NCI-H2107 (cell line): ENCODE measurements around the gene BMAL1.

Source experiments
- DNase-seq: peaks from one replicate; lab custom pipeline; 2025; lab: John Stamatoyannopoulos, UW

BMAL1 gene

GRCh38 chr11:13316528-13316961 lies 39.0 kb downstream of the BMAL1 start:
- DNase-seq: no peak

DNA sequence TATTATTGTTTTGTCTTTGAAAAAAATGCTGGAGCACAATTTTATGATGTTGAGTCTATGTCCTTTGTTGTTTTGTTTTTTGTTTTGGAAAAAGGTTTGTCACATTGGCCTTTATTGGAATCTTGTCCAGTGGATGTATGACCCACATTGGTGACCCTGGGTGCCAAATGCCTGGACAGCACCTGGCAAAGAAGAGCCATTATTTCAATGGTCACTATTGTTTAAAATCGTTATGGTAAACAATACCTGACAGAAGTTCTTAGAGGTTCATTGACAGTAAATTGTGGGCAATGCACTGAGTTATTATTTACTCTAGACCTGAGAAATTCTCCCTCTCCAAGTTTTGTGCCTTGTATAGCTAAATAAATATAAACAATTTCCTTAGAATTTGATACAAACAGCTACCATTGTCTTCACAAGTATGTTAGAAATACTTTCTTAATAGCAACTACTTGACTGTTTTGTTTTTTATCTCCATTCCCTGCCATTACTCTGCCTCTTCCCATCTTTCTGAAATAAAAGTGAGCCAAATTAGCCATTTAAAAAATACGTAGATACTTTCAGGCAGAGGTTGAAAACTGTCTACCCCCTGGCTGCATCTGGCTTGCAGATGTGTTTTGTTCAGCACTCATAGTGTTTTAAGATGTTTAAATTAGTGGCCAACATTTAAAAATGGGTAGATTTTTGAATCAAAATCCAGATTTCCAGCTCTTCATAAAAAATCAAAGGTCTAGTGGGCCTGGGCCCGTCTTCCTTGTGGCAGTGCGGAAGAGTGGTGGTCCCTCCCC lies 39.9 kb downstream of the BMAL1 start:
- no peak for DNase-seq

- DNase-seq: no peak
Observed at GRCh38 chr11:13318498-13319295, 41.1 kb downstream of the BMAL1 start.

- DNase-seq: no peak
Observed at GRCh38 chr11:13320688-13321087, 43.1 kb downstream of the BMAL1 start.

DNA sequence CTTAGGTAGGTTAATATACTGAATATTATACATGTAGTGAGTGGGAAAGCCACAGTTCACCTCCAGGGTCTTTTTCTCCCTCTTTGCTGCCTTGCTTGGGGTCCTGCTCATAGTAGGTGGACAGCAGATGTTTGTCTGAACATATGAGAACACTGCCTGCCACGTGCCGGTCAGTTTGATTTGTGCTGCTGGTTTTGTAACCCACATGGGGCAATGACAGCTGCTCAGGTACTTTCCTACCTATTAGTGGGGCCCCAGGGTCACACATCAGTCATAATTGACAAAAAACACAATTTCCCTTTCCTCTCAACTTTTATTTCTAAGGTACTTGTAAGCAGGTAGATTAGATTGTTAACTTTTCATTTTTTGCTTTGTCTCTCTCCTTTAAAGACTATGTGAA lies 43.8 kb downstream of the BMAL1 start:
- no peak for DNase-seq

DNA sequence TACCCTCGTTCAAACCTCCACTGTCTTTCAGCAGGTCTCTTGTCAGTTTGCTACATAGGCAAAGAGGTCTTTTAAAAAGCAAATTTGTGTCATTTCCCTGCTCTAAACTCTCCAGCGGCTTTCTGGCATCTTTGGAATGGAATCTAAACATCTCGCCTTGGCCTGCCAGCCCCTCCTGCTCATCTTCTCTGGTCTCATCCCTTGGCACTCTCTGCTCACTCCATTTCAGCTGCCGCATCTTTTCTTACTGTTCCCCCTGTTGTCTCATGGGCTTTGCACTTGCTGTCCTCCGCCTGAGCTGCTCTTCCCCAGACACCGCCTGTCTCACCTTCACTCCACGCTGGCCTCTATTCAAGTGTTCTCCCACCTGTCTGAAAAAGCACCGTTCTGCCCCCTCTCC lies 46.6 kb downstream of the BMAL1 start:
- no peak for DNase-seq

- no peak for DNase-seq
Observed at GRCh38 chr11:13324709-13325108, 47.1 kb downstream of the BMAL1 start.

DNA sequence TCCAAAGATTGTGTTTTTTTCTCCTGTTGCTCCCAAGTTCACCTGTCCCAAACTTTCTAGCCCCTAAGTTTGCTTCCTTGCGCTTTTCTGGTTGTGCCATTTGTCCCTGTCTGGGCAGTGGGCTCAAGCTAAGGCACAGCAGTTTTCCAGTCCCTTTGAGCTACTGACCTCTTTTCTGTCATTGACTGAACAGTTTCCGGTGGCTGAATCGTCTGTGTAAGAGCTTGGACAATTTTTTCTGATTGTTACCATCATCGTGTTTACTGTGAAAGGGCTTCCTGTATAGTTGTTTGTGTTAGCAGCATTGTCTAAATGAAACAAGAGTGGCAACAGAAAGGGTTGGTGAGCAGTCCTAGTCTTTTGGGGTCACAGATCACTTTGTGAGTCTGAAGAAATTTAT lies 49.8 kb downstream of the BMAL1 start:
- no peak for DNase-seq

DNA sequence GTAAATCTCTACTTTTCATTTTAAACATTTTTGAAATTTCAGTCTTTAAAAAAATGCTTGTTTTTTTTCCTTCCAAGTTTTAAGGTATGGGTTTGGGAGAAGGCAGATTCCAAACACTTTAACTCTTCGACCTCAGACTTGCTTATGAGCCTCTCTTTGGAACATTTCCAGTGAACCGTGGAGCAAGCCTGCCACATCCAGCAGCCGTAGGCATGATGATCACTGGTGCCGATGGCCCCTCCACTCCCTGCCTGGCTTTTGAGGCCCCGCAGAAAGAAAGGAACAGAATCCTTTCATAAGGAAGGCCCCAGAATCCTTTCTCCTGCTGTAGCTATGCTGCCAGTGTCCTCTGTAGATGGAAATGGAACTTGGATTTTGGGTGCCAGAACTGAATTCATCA lies 50.7 kb downstream of the BMAL1 start:
- DNase-seq: no peak

GRCh38 chr11:13329670-13330356 lies 52.2 kb downstream of the BMAL1 start:
- DNase-seq: no peak

GRCh38 chr11:13332124-13332523 lies 54.5 kb downstream of the BMAL1 start:
- DNase-seq: no peak

GRCh38 chr11:13333456-13333957 lies 55.9 kb downstream of the BMAL1 start:
- DNase-seq: no peak

GRCh38 chr11:13334034-13334786 lies 56.6 kb downstream of the BMAL1 start:
- DNase-seq: no peak

- peak; percentile 13 for DNase-seq
Observed at GRCh38 chr11:13335319-13335718, 57.7 kb downstream of the BMAL1 start.

DNA sequence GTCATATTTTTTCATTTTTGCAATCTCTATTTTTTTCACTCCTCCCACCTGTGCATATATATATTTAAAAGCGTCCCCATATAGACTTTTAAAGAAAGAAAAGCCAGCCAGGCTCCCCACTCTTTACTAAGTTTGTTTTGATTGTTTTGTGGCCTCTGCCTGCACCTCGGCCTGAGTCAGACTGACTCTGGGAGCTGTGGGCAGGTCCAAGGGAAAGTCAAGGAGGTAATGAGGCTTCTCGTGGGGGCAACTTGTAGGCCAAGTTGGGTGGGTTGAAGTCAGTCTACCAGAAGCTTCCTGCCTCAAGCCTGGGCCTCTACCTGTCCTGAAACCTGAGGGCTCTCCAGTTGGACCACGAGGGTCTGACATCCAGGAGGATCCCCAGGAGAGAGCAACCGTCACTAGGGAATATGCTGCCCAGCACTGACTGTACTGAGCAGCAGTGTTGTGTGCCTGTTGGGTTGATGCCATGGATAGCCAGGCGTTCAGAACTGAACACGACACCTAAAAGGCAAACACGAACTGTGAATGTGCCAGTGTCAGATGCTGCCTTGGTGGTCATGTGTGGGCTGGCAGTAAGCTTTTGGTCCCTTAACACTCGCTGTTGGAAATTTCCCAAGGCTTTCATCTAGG lies 58.8 kb downstream of the BMAL1 start:
- DNase-seq: no peak

GRCh38 chr11:13338019-13338426 lies 60.4 kb downstream of the BMAL1 start:
- DNase-seq: no peak

GRCh38 chr11:13338427-13339069 lies 61.0 kb downstream of the BMAL1 start:
- DNase-seq: no peak

DNA sequence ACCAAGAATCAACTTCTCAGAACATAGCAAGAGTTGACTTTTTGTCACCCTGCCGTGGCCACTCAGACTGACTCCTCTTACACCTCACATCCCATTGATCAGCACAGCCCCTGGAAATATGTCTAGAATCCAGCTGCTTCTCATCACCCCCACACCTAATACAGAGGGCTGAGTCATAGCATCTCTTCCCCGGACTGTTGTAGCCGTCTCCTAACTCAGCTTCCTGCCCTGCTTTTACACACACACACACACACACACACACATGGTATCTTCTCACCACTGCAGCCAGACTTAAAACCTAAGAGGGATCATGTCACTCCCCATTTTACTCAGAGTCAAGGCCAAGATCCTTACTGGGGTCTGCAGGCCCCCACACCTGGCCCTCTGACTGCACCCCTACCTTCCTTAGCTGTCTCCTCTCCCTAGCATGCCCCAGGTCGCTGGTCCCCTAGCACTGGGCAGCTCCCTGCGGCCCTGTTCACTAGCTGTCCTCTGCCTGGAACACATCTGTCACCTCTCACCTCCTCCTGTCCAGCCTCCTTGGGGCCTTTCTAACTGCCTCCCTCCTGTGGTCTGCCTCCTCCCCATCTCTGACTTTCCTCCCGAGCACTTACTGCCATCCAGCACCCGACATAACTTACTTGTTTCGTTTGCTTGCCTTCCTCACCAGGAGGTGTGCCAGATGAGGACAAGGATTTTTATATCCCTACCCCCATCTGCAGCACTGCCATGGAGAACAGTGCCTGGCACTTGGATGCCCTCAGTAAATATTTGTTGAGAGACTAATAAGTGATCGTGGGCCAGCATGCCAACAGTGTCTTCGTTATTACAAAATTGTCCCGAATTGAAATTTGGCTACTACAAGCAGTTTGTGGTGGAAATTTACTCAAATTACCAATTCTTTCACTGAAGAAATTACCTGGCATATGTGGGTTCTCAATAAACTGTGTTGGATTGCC lies 61.9 kb downstream of the BMAL1 start:
- no peak for DNase-seq

DNA sequence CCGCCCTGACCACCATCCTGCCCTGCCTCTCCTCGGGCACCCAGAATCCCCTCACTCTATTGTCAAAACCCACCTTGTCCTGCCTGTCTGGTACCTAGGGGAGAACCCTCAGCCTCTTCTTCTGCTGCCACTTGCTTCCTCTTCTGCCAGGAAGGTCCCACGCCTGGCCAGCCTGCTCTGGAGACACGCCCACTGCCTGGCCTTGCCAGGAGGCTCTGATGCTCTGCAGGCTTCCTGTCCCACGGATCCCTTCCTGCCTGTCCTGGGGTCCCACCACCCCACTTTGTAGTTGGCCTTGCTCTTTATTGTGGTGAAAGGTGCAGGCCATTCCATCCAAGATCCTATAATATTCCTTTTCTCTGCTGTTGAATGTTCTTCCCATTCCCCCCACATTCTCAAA lies 63.4 kb downstream of the BMAL1 start:
- no peak for DNase-seq

DNA sequence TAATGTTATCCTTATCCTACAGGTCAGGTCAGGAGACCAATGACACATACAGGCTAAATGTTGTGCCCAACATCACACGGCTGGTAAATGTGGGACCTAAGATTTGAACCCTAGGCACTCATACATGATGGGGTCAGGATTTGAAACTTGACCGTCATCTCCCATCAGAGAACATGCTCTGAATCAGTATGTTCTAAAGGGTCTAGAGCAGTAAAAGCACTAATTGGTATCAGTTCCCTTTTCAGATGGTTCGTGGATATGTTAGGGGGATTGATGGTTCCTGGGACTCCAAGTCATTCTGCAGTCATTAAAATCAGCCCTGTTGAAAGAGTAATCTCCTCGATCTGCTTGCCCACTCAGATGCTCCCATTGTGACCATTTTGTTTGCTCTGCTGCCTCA lies 65.5 kb downstream of the BMAL1 start:
- DNase-seq: no peak
